Stimulated activated CD8-positive, alpha-beta memory T cell treated with anti-CD3 and anti-CD28 coated beads, Interleukin-7, amount 100 ng/mL, for 1 hour (primary cell): ENCODE results near the gene PYROXD2.

Experiments
- DNase-seq, 2 donors: peaks; one replicate each; pipeline ENCODE4 v3.0.0-alpha.2; 2020; ENCODE audit warnings: low read depth in 2 of 2

Gene PYROXD2

GRCh38 chr10:98414578-98414931 lies 427 bp downstream of the PYROXD2 start:
- no peak for DNase-seq

GRCh38 chr10:98411768-98412167 lies 3.2 kb downstream of the PYROXD2 start:
- no peak for DNase-seq

GRCh38 chr10:98411166-98411565 lies 3.8 kb downstream of the PYROXD2 start:
- no peak for DNase-seq

GRCh38 chr10:98410759-98411158 lies 4.2 kb downstream of the PYROXD2 start:
- no peak for DNase-seq

DNA sequence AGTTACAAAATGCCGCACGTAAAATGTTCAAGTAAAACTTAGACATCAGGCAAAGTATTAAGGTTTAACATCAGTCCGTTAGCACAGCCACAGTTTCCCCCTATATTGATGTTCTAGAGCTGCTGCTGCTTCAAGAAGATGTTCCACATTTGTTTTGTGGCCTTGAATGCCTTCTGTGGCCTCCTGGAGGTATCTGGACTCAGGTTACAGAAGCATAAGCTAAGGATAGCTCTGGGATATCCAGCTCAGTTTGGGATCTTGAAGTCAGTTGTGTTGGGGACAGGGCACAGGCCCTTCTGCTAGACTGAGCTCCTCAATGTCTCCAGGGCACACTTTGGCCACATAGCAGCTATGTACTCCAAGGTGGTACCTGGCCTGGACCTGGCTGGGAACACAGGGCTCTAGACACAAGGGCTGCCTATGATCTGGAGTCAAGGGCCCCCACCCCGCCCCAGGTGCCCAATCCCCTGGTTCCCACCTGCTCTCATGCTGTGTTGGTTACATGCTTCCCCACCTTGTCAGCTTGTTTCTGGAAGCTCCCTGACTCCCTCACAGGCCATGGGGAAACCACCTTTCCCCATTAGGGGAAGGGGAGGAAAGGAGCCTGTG lies 4.7 kb downstream of the PYROXD2 start:
- DNase-seq = no peak

- no peak for DNase-seq
Measured at GRCh38 chr10:98408799-98409198, 6.2 kb downstream of the PYROXD2 start.

- no peak for DNase-seq
Measured at GRCh38 chr10:98407744-98408241, 7.2 kb downstream of the PYROXD2 start.

GRCh38 chr10:98407017-98407743 lies 7.8 kb downstream of the PYROXD2 start:
- DNase-seq = no peak

DNA sequence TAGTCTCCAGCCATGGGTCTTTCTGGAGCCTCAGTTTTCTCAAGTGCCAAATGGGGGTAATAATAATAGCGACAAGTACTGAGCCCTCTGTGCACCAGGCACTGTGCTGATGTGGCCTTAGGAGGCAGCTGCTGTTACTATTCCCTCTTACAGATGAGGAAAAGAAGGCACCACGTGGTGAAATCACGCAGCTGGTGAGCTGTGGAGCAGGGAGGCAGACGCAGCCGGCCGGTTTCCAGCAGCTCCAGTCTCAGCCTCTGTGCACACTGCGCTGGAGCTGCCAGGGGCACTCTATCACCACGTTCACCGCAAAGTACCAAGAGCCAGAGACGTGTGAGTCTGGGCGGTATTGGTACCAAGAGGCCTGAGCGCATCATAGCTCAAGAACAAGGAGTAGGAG lies 9.6 kb downstream of the PYROXD2 start:
- no peak for DNase-seq

DNA sequence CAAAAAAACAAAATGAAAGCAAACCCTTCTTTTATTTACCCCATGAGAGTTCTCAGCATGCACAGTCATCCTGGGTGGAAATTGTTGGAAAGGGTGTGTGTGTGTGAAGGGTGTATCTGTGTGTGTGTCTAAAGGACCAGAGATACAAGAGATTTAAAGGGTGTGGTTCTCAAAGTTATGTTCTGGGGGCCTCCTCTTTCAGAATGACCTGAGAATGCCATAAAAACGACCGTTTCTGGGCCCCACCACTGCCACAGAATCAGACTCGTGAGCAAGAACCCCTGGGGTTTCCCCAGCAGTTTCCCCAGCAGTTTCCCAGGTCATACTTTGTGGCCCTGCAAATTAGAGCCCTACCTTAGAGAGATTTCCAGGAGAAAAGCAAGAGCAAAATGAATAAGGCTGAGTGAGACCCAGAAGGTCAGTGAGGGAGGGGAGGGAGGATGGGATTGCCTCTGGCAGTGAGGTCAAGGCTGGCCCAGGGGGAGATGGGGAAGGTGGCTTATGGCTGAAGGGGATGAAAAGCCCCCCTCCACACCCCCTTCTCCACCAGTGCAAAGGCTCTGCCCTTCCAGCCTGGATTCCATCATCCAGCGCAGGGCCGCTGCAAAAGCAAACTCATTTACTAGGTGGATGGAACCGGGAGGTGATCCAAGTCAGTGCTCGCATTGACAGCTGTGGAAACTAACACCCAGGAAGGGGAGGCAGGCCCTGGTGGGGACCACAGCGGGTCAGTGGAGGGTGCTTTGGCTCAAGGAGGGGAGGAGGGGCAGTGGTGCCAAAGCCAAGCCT lies 10.2 kb downstream of the PYROXD2 start:
- DNase-seq = no peak

DNA sequence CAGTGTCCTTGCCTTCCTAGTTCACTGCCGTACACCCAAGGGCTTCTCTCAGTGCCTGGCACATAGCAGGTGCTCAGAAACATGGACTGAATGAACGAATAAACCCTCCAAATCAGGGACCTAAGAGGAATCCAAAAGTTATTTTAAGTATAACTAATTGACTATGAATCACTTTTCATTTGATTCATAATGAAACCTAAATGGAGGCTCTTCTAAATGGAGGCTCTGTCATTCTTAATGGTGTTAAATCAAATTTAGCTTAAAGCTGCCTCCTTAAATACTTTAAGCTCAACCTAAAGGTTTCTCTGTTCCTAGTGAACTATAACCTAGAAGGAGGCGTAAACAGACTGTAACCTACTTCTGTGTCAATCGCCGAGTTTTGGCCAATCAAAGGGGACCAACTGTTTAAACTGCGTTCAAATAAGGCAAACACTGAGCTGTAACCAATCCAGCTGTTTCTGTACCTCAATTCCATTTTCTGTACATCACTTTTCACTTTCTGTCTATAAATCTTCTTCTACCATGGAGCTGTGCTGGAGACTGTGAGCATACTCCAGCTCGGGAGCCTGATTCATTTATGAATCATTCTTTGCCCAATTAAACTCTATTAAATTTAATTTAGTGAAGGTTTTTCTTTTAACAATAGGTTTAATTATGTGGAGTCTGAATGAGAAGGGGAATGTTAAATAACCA lies 11.0 kb downstream of the PYROXD2 start:
- no peak for DNase-seq

DNA sequence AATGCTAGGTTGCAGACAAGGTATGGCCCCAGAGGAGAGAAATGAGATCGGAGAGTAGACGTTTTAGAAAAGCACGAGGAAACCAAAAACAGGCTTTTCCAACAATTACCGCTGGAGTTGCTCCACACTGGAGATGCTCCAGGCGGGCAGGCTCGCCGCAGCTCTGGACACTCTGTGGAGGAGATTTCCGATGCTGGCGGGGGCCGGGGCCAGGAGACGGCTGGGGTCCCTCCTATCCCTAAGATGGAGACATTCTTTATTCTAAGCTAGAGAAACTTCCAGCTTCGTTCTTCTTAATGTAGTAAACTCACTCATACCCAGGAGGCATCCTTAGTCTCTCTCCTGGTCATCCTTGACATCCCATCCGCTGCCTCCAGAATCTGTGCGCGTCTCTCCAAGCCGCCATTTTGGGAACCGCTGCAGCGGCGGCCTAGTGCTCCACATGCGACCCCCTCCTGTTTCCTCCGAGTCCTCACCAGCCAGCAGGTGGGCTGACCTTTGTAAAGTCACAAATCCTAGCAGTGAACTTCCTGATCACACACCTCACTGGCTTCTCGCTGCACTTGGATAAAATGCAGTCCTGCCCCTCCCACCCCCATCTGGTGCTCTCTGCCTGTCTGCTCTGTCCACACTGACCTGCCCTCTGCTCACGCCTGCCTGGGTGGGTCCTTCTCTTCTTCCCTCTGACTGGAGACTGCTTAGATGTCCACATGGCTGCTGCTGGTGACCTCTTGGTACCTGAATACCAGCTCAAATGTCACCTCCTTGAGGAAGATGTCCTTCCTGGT lies 11.9 kb downstream of the PYROXD2 start:
- DNase-seq = no peak

DNA sequence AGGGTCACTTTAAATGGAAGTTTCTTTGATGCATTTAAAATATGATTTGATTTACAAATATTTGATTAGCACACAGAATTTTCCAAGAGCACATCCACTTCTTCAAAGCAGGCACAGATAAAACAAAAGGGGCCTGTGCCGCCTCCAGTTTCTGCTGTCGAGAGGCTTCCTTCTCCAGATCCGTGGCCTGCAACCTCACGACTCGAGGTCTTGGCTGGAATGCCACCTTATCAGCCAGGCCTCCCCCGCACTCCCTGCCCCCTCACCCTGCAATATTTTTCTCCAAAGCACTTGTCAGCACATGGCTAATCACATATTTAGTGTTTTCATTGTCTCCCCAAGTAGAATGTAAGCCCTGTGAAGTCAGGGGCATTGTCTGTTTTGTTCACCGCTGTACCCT lies 12.5 kb downstream of the PYROXD2 start:
- no peak for DNase-seq

DNA sequence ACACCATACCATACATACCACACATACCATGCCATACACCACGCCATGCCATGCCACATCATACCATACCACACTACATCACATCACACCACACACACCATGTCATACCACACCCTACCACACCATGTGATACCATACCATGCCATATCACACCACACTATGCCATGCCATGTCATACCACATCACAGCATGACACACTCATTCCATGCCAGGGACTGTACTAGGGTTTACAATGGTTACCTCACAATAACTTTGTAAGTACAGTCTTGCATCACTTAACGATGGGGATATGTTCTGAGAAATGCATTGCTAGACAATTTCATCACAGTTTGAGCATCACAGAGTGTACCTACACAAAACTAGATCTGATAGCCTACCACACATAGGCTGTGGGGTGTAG lies 14.5 kb downstream of the PYROXD2 start:
- DNase-seq = no peak

DNA sequence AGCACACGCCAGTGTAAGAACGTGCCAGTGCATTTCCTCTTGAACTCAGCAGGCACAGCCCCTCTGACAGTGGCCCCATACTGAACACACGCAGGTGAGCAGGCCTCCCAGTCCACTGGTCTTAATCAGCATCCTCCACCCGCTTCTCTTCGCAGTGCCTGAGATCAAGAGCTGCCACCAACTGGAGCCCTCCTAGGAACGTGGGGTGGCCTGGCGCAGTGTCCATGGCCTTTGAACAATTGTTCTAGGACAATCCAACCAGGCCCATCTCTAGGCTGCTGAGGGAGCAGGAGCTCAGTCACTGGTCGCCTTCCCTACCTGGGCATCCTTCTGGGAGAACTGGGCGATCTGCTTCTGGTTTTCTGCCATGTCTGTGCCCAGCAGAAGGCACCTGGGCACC lies 15.2 kb downstream of the PYROXD2 start:
- no peak for DNase-seq

DNA sequence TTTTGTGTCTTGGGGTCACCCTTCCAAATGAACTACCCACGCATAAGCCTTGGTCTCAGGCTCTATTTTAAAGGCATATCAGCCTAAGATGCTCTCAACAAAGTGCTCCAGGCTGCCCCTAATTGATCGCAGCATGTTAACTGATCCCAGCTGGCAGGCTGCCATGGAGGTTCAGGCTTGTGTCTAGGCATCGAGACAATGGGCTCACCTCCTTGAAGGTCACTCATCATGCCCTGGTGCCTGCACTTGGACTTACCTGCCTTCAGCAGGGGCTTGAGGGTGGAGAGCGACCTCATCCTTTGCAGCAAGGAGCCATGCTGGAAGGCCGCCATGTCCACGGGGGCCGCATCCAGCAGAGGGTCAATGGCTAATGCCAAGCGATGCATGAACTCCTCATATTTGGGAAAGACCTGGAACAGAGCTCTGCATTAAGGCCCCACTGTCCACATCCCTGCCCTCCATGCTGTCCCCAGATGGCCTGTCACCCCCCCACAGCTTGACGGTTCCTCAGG lies 17.8 kb downstream of the PYROXD2 start:
- DNase-seq = no peak

DNA sequence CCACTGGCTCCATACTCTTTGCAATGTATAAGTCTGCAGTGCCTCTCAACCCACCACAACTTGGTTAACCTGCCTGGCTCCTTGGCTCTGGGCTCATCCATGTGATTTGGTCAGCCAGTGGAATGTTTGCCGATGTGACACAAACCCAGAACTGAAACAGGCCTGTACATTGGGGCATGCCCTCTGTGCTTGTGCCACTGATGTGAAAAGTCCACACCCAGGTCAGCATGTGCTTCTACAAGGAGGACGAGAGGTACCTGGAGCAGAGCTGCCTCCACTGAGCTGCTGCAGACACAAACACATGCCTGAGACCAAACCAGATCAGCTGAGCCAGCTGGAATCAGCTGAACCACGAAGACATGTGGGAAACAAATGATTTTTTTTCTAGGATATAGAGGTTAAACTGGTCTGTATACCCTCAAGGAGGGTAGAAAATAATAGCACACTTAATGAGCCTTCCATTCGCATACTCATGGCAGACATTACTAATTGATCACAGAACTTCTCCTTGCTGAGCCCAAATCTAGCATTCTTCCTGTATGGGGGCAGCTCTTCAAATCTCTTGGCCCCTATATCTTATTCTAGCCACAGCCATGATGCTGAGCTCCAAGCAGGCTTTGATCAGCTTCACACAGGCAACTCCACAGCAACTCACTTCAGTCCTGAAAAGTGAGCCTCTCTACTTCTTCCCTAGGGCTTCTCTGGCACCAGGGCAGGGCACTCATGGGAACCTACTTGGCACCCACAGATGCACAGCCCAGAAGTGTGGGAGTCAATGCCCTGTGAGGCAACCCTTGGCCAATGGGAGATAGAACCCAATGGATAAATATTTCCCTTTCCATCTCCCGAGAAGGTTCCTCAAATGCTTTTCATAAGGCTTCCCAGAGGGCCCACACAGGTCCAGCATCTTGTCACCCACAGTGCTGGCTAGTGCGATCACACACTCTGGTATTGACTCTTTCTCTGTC lies 18.6 kb downstream of the PYROXD2 start:
- DNase-seq = no peak

DNA sequence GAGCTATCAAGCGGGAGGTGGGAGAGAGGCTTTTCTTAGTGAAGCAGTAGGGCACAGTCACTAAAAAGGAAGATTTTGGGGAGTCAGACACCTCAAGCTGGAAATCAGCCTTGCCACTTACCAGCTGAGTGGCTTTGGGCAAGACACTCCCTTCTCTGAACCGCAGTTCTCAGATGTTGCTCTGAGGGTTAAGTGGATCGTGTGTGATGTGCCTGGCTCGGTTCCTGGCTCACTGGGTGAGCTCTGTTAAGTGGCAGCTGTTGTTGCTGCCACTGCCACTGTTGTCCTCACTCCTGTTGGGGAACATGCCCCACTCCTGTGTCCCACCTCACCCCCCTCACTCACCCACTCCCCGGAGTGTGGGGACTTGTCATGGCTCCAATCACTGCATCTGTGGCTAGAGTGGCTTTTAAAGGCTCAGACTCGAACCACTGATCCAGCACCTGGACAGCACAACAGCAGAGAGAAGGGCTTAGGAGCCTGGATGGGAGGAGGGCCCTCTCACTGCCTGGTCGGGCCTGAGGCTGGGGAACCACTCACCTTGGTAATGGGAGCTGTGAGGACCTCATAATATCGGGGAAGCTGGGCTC lies 20.0 kb downstream of the PYROXD2 start:
- no peak for DNase-seq

DNA sequence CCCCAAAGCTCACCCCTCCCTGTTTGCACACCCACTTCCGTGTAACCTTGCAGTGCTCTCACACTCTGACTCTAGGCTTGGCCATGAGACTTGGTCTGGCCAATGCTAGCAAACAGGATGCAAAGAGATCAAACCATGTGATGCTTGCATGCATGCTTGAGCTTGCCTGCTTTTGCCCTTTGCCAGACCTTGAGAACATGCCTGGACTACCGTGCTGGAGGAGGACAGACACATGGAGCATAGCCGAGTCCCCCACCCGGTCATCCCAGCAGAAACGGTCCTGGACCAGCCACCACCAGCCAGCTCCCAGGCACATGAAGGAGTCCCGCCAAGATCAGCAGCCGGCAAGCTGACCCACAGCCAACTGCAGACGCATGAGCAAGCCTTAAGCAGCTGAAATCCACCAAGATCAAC lies 23.4 kb downstream of the PYROXD2 start:
- no peak for DNase-seq

DNA sequence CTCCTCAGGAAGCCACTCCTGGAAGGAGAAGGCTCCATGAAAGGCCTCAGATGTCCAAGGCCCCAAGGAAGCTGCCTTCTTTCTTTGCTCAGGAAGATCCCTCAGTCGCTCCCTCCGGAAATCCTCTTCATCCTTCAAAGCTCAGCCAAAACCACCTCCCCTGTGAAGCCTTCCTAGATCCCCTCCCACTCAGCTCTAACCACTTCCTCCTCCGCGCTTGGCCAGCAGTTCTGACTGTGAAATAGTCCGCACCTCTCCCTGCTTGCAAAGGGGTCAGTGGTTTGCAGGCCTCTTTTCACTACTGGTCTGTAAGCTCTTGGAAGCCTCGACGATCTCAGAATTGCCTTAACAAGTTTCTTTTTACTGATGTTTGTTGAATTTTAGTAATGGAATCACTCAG lies 23.9 kb downstream of the PYROXD2 start:
- no peak for DNase-seq
